ENCODE data around the gene VPS37C.

DNA sequence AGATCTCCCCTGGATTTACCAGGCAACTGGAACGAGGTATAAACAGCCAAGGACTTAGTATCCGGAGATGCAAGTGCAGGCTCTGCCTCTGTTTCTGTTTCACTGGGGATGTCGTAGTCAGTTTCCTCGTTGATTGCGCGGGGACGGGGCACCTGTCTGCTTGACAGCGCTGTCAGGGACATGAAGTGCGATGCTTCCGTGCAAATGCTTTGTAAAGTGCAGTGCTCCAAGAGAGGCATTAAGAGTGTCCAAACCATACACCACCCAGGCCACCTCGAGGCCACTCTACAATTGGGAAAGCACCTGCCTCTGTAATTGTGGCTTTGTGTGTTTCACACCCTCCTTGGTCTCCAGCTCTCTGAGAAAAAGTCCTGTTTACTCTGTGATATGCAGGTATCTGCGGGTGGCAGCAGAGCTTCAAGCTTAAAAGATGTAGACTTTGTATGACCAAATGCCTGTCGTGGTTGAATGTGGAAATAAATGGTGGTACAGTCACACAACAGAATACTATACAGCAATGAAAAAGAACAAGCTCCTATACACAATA, 77.6 kb downstream of the VPS37C start:
- TF ChIP-seq JUND (IDR thresholded peaks at IDR 0.05) (no peak), ZFX (IDR thresholded peaks at IDR 0.05) (no peak), EZH2phosphoT487 (IDR thresholded peaks at IDR 0.05; ENCODE audit: borderline replicate concordance) (no peak), SIN3A (IDR thresholded peaks at IDR 0.05; ENCODE audit: low read depth) (no peak)
- TF ChIP-seq, protein P1, sequence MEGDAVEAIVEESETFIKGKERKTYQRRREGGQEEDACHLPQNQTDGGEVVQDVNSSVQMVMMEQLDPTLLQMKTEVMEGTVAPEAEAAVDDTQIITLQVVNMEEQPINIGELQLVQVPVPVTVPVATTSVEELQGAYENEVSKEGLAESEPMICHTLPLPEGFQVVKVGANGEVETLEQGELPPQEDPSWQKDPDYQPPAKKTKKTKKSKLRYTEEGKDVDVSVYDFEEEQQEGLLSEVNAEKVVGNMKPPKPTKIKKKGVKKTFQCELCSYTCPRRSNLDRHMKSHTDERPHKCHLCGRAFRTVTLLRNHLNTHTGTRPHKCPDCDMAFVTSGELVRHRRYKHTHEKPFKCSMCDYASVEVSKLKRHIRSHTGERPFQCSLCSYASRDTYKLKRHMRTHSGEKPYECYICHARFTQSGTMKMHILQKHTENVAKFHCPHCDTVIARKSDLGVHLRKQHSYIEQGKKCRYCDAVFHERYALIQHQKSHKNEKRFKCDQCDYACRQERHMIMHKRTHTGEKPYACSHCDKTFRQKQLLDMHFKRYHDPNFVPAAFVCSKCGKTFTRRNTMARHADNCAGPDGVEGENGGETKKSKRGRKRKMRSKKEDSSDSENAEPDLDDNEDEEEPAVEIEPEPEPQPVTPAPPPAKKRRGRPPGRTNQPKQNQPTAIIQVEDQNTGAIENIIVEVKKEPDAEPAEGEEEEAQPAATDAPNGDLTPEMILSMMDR (IDR thresholded peaks at IDR 0.05 in 2 of 3, conservative IDR thresholded peaks at IDR 0.05 in 1 of 3; ENCODE audit: borderline replicate concordance in 1 of 3, insufficient read depth in 1 of 3, low read depth in 2 of 3, low read length in 2 of 3): no peak

All from HCT116 (cell line).